ENCODE data around the gene MYOZ3.

The MYOZ3 gene

DNA sequence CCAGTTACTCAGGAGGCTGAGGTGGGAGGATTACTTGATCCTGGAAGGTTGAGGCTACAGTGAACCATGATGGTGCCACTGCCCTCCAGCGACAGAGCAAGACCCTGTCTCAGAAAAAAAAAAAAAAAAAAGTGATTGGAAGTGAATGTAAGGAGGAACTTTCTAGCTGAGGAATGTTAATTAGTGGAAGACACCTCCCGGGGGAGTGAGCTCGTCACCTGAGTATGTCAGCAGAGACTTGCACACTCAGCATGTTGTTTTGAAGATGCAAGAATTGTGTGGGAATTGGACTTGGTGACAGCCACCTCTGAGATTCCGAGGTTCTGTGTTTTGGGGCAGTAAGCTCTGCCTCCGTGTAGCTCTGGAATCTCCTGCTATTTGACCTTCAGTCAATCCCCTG lies 17.0 kb upstream of the MYOZ3 start:
- DNase-seq: no peak

- DNase-seq: peak; percentile 16
These were observed 16.5 kb upstream of the MYOZ3 start for GRCh38 chr5:150644514-150644913.

DNA sequence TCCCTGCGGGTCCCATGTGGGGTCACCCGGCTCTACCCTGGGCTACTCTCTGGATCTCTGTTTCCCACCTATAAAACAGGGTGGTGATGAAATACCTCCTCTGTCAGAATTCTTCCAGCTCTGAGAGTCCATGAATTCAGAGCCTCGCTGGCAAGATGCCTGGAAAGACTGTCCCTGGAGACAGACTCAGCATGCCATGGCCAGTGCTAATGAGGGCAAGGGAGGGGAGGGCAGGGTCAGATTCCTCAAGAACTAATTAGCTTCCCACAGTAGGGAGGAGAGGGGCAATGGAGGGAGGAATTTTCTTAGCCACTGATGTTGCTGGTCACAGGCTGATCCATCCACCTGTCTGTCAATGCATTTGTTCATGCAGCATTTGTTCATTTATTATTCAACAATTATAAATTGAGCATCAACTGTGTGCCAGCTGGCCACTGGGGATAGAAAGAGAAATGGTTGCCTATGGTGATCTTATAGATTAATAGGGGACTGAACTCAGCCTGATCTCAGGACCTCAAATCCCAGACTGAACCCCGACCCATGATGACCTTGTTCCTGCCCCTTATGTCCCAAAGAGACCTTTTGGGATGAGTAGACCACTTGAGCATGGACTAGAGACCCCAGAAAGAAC lies 15.9 kb upstream of the MYOZ3 start:
- DNase-seq: no peak

- DNase-seq: no peak
These were observed 13.5 kb upstream of the MYOZ3 start for GRCh38 chr5:150647275-150648251.

GRCh38 chr5:150648294-150649107 lies 12.6 kb upstream of the MYOZ3 start:
- no peak for DNase-seq

GRCh38 chr5:150649108-150650020 lies 11.7 kb upstream of the MYOZ3 start:
- no peak for DNase-seq

DNA sequence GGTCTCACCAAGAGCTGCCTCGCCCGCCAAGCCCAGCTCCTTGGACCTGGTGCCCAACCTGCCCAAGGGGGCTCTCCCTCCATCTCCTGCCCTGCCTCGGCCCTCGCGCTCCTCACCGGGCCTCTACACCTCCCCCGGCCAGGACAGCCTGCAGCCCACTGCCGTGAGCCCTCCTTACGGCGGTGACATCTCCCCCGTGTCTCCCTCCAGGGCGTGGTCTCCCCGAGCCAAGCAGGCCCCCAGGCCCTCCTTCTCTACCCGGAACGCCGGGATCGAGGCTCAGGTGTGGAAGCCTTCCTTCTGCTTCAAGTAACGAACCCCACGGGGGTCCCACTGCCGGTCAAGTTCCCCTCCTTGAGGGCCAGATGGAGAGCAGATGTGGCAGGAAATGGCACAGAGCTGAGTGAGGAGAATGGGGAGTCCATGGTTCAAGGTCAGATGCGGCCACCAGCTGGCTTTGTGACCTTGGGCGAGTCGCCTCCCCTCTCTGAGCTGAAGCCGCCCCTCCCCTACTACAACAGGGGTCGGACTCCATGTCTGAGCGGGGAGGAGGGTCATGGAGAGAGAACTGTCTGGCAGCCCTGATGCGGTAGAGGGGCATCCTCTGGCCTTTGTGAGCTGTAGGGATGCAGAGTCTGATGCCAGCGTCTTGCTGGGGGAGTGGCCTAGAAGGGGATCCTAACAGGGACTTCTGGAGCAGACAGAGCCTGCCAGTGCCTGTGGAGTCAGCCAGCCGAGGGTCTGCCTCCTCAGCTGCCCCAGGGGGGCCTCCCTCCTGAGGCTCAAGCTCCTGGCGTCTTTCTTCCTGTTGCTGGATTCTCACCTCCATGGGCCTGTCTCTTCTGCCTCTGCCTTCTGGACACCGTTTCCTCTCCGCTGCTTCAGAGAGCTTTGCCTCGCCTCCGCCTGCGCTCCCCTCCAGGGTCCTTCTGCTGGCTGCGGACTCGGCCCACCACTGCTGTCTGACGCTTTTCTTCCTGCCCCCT lies 10.7 kb upstream of the MYOZ3 start:
- no peak for DNase-seq

DNA sequence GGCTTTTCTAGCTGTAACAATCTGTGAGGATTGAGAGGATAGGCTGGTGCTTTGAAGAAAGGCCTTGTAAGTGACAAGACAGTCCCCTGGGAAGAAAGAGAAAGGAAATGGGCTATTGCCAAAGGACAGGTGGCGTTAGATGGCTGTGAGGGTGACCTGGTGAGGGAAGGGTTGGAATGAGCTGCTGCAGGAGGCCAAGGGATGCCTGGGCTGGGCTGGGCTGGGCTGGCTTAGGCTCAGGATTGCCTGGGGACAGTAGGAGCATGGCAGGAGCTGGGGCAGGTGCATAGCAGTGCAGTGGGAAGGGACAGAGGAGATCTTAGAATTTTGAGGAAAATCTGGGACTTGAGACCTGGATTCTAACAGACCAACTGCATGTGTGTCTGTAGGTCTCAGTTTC lies 9.7 kb upstream of the MYOZ3 start:
- DNase-seq: no peak

- no peak for DNase-seq
These were observed 9.0 kb upstream of the MYOZ3 start for GRCh38 chr5:150651924-150652671.

DNA sequence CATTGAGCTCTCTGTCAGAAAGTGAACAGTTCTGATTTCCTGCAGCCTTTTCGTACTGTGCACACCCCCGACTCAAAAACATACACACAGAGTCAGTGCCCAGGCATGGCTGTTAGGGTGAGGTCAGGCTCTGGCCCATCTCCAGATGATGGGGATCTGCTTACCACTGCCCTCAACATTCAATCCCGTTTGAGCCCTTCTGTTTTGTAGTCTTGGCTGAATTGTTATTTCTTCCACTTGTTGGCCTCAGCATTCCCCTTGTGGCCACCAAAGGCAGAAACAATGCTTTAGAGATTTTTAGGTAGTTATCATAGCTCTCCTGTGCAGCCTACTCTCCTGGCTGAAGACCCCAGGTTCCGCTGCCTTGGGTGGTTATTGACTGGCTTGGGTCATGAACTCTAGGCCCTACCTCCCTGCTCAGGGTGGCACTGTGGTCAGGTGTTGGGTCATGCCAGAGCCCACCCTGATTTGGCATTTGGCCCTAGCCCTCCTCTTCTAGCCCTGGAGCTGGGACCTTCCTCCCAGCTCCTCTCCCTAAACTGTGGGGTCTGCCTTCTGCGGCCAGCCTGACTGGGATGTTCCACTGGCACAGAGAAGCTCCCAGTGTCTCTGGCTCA lies 7.8 kb upstream of the MYOZ3 start:
- DNase-seq: no peak

GRCh38 chr5:150653762-150654556 lies 7.1 kb upstream of the MYOZ3 start:
- no peak for DNase-seq

DNA sequence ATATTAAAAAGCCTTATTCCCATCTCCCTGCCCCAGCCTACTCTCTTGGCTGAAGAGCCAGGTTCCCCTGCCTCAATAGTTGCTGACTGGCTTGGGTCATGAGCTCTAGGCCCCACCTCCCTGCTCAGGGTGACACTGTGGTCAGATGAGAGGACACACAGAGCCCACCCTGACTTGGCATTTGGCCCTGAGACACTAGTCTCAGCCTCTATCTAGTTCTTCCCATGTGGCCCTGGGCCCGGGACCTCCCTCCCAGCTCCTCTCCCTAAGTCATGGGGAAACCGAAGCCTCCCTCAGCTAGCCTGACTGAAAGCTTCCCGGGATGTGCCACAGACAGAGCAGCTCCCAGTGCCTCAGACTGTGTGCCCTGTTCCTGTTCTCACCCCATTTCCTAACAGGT lies 5.8 kb upstream of the MYOZ3 start:
- no peak for DNase-seq

- peak; percentile 70 for DNase-seq
These were observed 4.6 kb upstream of the MYOZ3 start for GRCh38 chr5:150656191-150657132.

DNA sequence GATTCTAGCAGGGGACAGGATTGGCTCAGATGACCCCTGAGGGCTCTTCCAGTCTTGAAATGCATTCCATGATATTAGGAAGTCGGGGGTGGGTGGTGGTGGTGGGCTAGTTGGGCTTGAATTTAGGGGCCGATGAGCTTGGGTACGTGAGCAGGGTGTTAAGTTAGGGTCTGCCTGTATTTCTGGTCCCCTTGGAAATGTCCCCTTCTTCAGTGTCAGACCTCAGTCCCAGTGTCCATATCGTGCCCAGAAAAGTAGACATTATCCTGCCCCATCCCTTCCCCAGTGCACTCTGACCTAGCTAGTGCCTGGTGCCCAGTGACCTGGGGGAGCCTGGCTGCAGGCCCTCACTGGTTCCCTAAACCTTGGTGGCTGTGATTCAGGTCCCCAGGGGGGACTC lies 2.9 kb upstream of the MYOZ3 start:
- no peak for DNase-seq

GRCh38 chr5:150658699-150659265 lies 2.3 kb upstream of the MYOZ3 start:
- DNase-seq: no peak

GRCh38 chr5:150659360-150660107 lies 1.5 kb upstream of the MYOZ3 start:
- no peak for DNase-seq
